GM10847 (cell line): ENCODE measurements around the gene COL5A1.

Source experiments
- POLR2A ChIP-seq: IDR thresholded peaks from 2 replicates; pipeline ENCODE4 v1.6.1; 2011; ENCODE audit not compliant: insufficient read length; ENCODE audit errors: extremely low read depth

COL5A1 gene

DNA sequence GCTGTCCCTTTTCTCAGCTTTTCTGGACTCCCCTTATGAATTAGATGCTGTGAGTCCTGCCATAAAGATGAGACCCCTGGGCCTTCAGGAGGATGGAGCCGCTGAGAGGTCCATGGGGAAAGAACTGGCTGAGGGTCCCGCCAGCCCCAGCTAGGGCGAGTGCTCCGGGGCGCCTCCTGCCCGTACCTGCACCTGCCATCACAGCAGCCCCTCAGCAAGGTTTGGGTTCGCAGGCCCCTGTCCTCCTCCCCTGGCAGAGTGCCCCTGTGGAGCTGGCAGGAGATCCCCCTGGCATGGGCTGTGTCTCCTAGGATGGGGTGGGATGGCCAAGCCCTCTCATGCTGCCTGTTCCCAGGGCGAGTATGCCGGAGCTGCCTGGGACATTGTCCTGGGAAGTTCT, 64.2 kb downstream of the COL5A1 start:
- no peak for TF ChIP-seq POLR2A

DNA sequence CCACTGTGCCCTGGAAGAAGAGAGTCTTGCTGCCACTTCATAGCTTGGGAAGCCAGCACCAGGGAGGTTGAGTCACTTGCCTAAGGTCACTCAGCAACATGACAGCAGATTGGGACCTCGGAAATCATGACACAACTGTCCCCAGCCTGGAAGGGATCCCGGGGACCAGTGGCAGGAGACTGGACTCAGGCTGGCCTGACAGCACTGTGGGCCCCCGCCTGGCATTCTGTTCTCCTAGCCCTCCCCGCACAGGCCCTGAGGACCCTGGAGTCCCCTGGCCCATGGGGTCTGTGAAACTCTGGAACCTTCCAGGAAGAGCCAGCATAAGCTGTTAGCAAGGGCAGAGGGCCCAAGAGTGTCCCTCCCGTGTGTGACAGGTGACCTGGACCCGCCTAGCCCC, 64.9 kb downstream of the COL5A1 start:
- no peak for TF ChIP-seq POLR2A

- no peak for TF ChIP-seq POLR2A
Observed at GRCh38 chr9:134707031-134707680, 65.6 kb downstream of the COL5A1 start.

DNA sequence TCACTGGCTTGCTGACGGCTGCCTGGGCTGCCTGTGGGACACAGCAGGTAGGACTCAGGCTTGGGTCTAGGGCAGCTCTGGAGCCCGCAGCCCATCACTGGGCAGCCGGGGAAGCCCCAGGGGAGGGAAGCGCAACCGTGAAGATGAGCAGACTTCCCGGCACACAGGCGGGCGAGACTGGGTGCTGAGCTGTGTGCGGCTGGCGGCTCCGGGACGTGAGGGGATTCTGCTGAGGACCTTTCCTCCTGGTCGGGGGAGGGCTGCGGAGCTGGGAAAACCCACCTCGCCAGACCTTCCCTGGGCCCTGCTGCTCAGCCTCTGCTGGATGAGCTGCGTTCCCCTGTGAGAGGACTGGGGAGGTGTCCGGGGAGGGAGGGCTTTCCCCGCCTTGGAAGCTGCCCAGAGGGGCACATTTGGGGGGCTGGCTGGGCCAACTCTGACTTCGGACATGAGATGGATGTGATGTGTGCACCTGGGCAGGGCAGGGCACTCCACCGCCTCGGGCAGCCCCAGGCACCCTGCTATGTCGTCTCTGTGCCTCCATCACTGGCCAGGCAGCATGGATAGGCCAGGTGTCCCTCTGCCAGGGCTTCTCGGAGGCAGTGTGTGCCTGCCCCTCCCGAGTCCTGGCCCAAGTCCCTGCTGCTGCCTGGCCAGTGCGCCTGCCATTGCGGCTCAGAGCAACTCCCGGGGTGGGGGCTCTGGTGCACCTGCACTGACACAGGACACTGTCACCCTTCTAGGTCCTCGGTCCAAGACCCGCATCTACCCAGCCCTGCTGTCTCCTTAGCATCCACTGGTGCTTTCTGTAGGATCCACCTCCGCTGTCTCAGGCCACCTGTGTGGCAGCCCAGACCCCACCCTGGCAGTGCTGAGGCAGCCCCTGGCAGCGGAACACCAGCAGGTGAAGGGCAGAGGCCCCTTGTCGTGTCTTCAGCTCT, 66.4 kb downstream of the COL5A1 start:
- no peak for TF ChIP-seq POLR2A

DNA sequence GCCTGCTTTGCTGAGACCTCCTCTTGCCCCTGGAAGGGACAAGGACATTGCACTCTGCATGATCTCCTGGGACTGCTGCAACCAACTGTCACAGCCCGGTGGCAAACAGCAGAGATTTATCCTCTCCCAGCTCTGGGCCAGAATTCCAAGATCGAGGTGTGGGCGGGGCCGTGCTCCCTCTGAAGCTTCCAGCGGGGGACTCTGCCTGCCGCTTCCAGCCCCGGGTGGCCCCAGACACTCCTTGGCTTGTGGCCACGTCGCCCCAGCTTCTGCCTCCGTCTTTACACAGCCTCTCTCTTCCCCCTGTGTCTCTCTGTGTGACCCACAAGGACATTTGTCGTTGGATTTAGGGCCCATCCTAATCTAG, 67.1 kb downstream of the COL5A1 start:
- no peak for TF ChIP-seq POLR2A

DNA sequence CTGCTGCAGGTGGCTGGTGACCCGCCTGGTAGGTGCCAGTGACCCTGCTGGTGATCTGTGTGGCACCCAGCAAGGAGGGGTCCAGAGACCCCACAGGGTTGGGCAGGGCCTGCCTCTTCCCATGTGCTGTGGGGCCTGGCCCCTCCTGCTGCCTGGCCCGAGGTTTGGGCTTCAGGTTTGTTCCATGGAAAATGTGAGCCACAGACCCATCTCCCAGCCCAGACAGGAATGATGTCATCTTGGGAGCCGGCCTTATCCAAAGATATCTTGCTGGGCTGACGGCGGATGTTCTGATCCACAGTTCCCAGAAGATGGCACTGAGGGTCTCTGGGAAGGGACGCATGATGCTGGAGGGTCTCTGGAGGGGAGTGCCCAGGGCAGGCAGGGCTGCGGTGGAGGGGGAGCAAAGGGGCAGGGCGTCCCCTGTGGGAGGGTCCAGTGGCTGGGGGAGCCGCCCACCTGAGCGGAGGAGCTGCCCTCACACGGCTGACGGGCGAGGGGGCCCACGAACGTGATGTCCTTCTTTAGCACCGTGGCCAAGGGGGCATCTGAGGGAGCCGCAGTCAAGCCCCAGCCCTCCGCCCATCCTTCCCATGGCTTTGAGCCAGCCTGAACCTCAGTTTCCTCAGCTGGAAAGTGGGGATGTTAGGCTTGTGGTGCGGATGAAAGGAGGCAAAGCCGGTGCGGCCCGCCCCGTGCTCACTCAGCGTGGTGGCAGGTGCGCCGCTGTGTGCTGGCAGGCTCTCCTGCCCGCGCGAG, 68.1 kb downstream of the COL5A1 start:
- no peak for TF ChIP-seq POLR2A

DNA sequence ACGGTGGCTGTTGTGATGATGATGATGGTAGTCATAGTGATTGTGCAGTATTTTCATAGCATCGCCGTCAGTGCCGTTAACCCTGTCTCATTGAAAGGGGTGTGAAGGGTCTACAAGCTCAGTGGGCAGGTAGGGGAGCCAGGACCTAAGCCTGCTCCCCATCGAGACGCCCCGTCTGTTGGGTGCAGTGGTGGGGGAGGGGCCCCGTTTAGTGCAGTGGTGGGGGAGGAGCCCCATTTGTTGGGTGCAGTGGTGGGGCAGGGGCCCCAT, 68.6 kb downstream of the COL5A1 start:
- TF ChIP-seq POLR2A = no peak

GRCh38 chr9:134710901-134711300, 69.3 kb downstream of the COL5A1 start:
- TF ChIP-seq POLR2A = no peak

- no peak for TF ChIP-seq POLR2A
Observed at GRCh38 chr9:134712243-134712642, 70.6 kb downstream of the COL5A1 start.

GRCh38 chr9:134712926-134713325, 71.3 kb downstream of the COL5A1 start:
- no peak for TF ChIP-seq POLR2A

DNA sequence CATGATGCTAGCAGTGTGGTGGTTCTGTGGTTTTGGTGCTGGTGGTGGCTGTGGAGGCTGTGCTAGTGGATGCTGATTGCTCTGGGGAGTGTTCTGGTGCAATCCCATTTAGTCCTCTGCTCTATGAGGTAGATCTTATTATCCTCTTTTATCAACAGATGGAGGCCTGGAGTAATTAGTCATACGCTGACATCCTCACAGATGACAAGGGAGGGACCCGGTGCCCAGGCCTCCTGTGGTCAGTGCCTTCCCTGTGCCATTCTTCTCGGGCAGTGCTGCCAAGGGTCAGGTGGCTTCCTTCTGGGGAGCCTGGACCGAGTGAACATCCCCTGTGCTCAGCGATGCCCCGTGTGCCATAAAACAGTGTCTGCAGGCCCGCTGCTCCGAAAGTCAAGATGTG, 74.5 kb downstream of the COL5A1 start:
- no peak for TF ChIP-seq POLR2A

- no peak for TF ChIP-seq POLR2A
Observed at GRCh38 chr9:134717056-134717455, 75.5 kb downstream of the COL5A1 start.

DNA sequence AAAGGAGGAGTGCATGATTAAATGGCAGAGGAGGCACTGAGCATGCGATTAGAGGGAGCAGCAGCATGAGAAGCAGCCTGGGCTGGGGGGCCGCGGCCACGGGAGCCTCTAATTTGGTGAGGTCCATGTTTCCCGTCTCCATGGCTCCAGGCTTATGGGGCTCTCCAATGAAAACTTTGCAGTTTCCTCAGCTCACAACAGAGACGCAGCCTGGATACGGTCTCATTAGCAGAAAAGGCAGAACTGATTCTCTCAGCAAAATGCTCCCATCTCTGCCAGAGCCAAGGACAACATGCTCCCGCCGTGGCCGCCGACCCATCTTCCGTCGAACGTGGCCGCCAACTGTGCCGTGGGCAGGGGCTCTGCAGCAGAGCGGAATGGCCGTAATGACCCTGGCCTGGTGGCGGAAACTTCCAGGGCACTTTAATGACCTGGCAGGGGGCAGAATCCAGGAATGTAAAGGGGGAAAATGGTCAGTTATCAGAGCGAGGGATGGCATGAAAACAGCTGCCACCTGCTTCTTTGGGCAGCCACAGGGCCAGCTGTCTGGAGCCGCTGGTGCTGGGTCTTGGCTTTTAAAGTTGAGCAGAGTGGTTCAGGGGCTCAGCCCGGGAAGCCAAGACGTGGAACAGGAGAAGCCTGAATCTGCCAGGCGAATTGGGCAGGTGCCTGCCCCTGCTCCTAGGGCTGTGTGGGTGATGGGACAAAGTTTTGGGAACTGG, 76.5 kb downstream of the COL5A1 start:
- no peak for TF ChIP-seq POLR2A

GRCh38 chr9:134719331-134719730, 77.7 kb downstream of the COL5A1 start:
- no peak for TF ChIP-seq POLR2A

- TF ChIP-seq POLR2A = no peak
Observed at GRCh38 chr9:134720136-134720753, 78.6 kb downstream of the COL5A1 start.
